HCT116 (cell line): Measurements from ENCODE around the gene ARVCF. TPM values are rescaled to one million over a fixed set of nuclear protein-coding genes. Genes with fewer than 3 reads are reported as not detected.

ENCODE experiments used
- ATAC-seq: fragments of 200-7000 bp; cut with Tn5 transposase; 2 replicates; pipeline ENCODE4 v1.9.1; 2020; ENCODE audit warnings: mild to moderate bottlenecking, moderate library complexity
- BruUV-seq: library from RNA; stranded (reverse); fragments of 400-500 nt; replicated peaks from 2 replicates; lab custom pipeline; 2021; lab: Mats Ljungman, UMichigan
- CTCF ChIA-PET: fragments of 300-600 bp; sonication (Branson Sonifier 250); formaldehyde crosslinking; loops from one replicate; lab custom pipeline; 2021; ENCODE audit warnings: antibody characterized with exemption; lab: Charles Lee
- POLR2A ChIA-PET: fragments of 300-600, 350-600 bp; sonication (Branson Sonifier 250); formaldehyde crosslinking; loops from one replicate; lab custom pipeline; 2021; ENCODE audit warnings: antibody characterized with exemption; lab: Charles Lee
- RAD21 ChIA-PET, 2 experiments: fragments of 300-600 bp; sonication (Branson Sonifier 250); formaldehyde crosslinking; loops; one replicate each; lab custom pipeline; 2023; ENCODE audit warnings: low total read pairs in 2 of 2; ENCODE audit not compliant: uncharacterized antibody in 2 of 2, unreplicated experiment in 2 of 2, low non-redundant PET in 1 of 2; lab: Charles Lee
- DNase-seq: peaks from one replicate; pipeline ENCODE4 v3.0.0-alpha.2; 2010; ENCODE audit warnings: low read depth, low spot score
- H2AFZ ChIP-seq: fragments of 200-600 bp; shearing (Covaris generic), sonication (generic); 2 replicates; pipeline ENCODE4 v1.6.1; 2017; ENCODE audit warnings: low read depth, mixed run types, mixed read lengths, antibody characterized with exemption, low read length; ENCODE audit not compliant: poor library complexity, severe bottlenecking
- H3K27ac ChIP-seq: 2 replicates; pipeline ENCODE4 v1.5.1; 2012; ENCODE audit warnings: low read depth, low read length
- H3K27me3 ChIP-seq: fragments of 200-600 bp; sonication (generic); 2 replicates; pipeline ENCODE4 v1.6.1; 2016; ENCODE audit warnings: mixed run types, low read length, mixed read lengths; ENCODE audit not compliant: insufficient read depth
- H3K36me3 ChIP-seq, 2 experiments: fragments of 200-500 bp in 1 of 2; fragments of 200-600 bp in 1 of 2; sonication (Bioruptor generic) in 1 of 2; sonication (generic) in 1 of 2; 2 replicates each; pipeline versions ENCODE4 v1.5.1 to v1.6.1; 2014 to 2016; ENCODE audit warnings: low read length in 2 of 2, inconsistent platforms in 1 of 2, mixed read lengths in 1 of 2, mixed run types in 1 of 2; ENCODE audit not compliant: insufficient read depth in 2 of 2, control insufficient read depth in 1 of 2
- H3K4me1 ChIP-seq, 2 experiments: fragments of 200-600 bp in 1 of 2; sonication (generic) in 1 of 2; 2 replicates each; pipeline versions ENCODE4 v1.5.1 to v1.6.1; 2012 to 2017; ENCODE audit warnings: low read length in 2 of 2, inconsistent platforms in 1 of 2, mild to moderate bottlenecking in 1 of 2, mixed read lengths in 1 of 2, mixed run types in 1 of 2, moderate library complexity in 1 of 2; ENCODE audit not compliant: insufficient read depth in 2 of 2, control insufficient read depth in 1 of 2
- H3K4me2 ChIP-seq: fragments of 200-600 bp; sonication (generic); 2 replicates; pipeline ENCODE4 v1.6.1; 2017; ENCODE audit warnings: mixed run types, low read length, mixed read lengths
- H3K4me3 ChIP-seq, 2 experiments: fragments of 200-600 bp in 1 of 2; sonication (generic) in 1 of 2; replicated peaks in 1 of 2; 2 replicates each; pipeline ENCODE4 v1.5.1; 2011 to 2016; ENCODE audit warnings: low read length in 2 of 2, control low read depth in 1 of 2, low read depth in 1 of 2, mild to moderate bottlenecking in 1 of 2, mixed read lengths in 1 of 2, mixed run types in 1 of 2
- H3K79me2 ChIP-seq: fragments of 200-600 bp; sonication (generic); 2 replicates; pipeline ENCODE4 v1.6.1; 2017; ENCODE audit warnings: mild to moderate bottlenecking, mixed run types, low read length, moderate library complexity, mixed read lengths; ENCODE audit not compliant: insufficient read depth
- H3K9ac ChIP-seq: fragments of 200-600 bp; sonication (generic); 2 replicates; pipeline ENCODE4 v1.6.1; 2016; ENCODE audit warnings: low read length, mixed read lengths
- H3K9me2 ChIP-seq: fragments of 200-600 bp; sonication (generic), shearing (Covaris generic); 2 replicates; pipeline ENCODE4 v1.6.1; 2017; ENCODE audit warnings: mixed run types, mild to moderate bottlenecking, moderate library complexity; ENCODE audit not compliant: insufficient read depth
- H3K9me3 ChIP-seq, 2 experiments: fragments of 200-500 bp in 1 of 2; fragments of 200-600 bp in 1 of 2; sonication (Bioruptor generic) in 1 of 2; sonication (generic) in 1 of 2; 2 replicates each; pipeline ENCODE4 v1.6.1; 2014 to 2017; ENCODE audit warnings: low read length in 2 of 2, mixed read lengths in 2 of 2, inconsistent platforms in 1 of 2, low read depth in 1 of 2, mild to moderate bottlenecking in 1 of 2, mixed run types in 1 of 2, moderate library complexity in 1 of 2; ENCODE audit not compliant: control insufficient read depth in 1 of 2, insufficient read depth in 1 of 2
- H4K20me1 ChIP-seq: fragments of 200-600 bp; sonication (generic), shearing (Covaris generic); 2 replicates; pipeline ENCODE4 v1.6.1; 2017; ENCODE audit warnings: mixed run types, mild to moderate bottlenecking, moderate library complexity; ENCODE audit not compliant: insufficient read depth
- CBX3 ChIP-seq: IDR thresholded peaks from 2 replicates; pipeline ENCODE4 v1.6.1; 2012; ENCODE audit warnings: low read depth
- EGR1 ChIP-seq: IDR thresholded peaks from 2 replicates; pipeline ENCODE4 v1.6.1; 2012; ENCODE audit warnings: low read depth
- ELF1 ChIP-seq: IDR thresholded peaks from 2 replicates; pipeline ENCODE4 v1.6.1; 2012; ENCODE audit warnings: low read depth, borderline replicate concordance
- EZH2 ChIP-seq: fragments of 200-600 bp; sonication (generic); IDR thresholded peaks from 2 replicates; pipeline ENCODE4 v1.6.1; 2017; ENCODE audit warnings: antibody characterized with exemption, mixed run types
- EZH2phosphoT487 ChIP-seq: fragments of 200-600 bp; IDR thresholded peaks from 2 replicates; pipeline ENCODE4 v1.6.1; 2018; ENCODE audit warnings: antibody characterized with exemption, borderline replicate concordance
- FOSL1 ChIP-seq: IDR thresholded peaks from 2 replicates; pipeline ENCODE4 v1.6.1; 2012; ENCODE audit warnings: low read depth
- POLR2A ChIP-seq: IDR thresholded peaks from 2 replicates; pipeline ENCODE4 v1.7.0; 2011; ENCODE audit warnings: borderline replicate concordance; ENCODE audit not compliant: insufficient read depth, insufficient read length; ENCODE audit errors: extremely low read depth
- POLR2AphosphoS5 ChIP-seq: IDR thresholded peaks from 2 replicates; pipeline ENCODE4 v1.6.1; 2011; ENCODE audit warnings: mild to moderate bottlenecking, low read depth, low read length, moderate library complexity
- REST ChIP-seq: IDR thresholded peaks from 2 replicates; pipeline ENCODE4 v1.6.1; 2012; ENCODE audit warnings: low read depth
- SIN3A ChIP-seq: IDR thresholded peaks from 2 replicates; pipeline ENCODE4 v1.6.1; 2012; ENCODE audit warnings: low read depth
- SP1 ChIP-seq: IDR thresholded peaks from 2 replicates; pipeline ENCODE4 v1.6.1; 2012; ENCODE audit warnings: low read depth
- SRF ChIP-seq: IDR thresholded peaks from 2 replicates; pipeline ENCODE4 v1.6.1; 2012; ENCODE audit warnings: low read depth
- TCF7L2 ChIP-seq: IDR thresholded peaks from 2 replicates; pipeline ENCODE4 v1.7.0; 2011; ENCODE audit warnings: borderline replicate concordance, inconsistent platforms; ENCODE audit not compliant: insufficient read depth, insufficient read length; ENCODE audit errors: extremely low read depth
- YY1 ChIP-seq: IDR thresholded peaks from 2 replicates; pipeline ENCODE4 v1.6.1; 2011; ENCODE audit warnings: low read length, low read depth, moderate library complexity, mild to moderate bottlenecking; ENCODE audit not compliant: insufficient replicate concordance; ENCODE audit errors: extremely low read depth
- ZNF274 ChIP-seq: fragments of 200-500 bp; sonication (Bioruptor generic); IDR thresholded peaks from 2 replicates; pipeline ENCODE4 v1.6.1; 2014; ENCODE audit warnings: mild to moderate bottlenecking, low read depth, low read length, inconsistent platforms
- intact Hi-C: fragments of 100-400 bp; cut with micrococcal nuclease; formaldehyde crosslinking; loops from 2 replicates; pipeline ENCODE4 v1.10.0; 2022
- total RNA-seq: library from RNA; stranded (reverse); gene quantifications from one replicate; pipeline ENCODE4 v1.2.1, GENCODE V29; 2021; ENCODE audit not compliant: unreplicated experiment
- TF ChIP-seq, protein P1 (sequence below), 3 experiments: fragments of 200-600 bp in 1 of 3; sonication (generic) in 1 of 3; IDR thresholded peaks in 2 of 3; conservative IDR thresholded peaks in 1 of 3; 2 replicates each; pipeline ENCODE4 v1.5.1; 2012 to 2017; ENCODE audit warnings: low read depth in 2 of 3, low read length in 2 of 3, antibody characterized with exemption in 1 of 3, borderline replicate concordance in 1 of 3, control low read depth in 1 of 3, mild to moderate bottlenecking in 1 of 3, mixed read lengths in 1 of 3, mixed run types in 1 of 3, moderate library complexity in 1 of 3; ENCODE audit not compliant: insufficient read depth in 1 of 3
- TF ChIP-seq, protein P2 (sequence below): IDR thresholded peaks from 2 replicates; pipeline ENCODE4 v1.6.1; 2011; ENCODE audit warnings: mild to moderate bottlenecking, low read length, moderate library complexity; ENCODE audit not compliant: insufficient replicate concordance; ENCODE audit errors: extremely low read depth
- TF ChIP-seq, protein P3 (sequence below): IDR thresholded peaks from 2 replicates; pipeline ENCODE4 v1.6.1; 2012

Gene ARVCF
- total RNA-seq, 1 experiment from 2014 or later: 42.8 TPM

DNA sequence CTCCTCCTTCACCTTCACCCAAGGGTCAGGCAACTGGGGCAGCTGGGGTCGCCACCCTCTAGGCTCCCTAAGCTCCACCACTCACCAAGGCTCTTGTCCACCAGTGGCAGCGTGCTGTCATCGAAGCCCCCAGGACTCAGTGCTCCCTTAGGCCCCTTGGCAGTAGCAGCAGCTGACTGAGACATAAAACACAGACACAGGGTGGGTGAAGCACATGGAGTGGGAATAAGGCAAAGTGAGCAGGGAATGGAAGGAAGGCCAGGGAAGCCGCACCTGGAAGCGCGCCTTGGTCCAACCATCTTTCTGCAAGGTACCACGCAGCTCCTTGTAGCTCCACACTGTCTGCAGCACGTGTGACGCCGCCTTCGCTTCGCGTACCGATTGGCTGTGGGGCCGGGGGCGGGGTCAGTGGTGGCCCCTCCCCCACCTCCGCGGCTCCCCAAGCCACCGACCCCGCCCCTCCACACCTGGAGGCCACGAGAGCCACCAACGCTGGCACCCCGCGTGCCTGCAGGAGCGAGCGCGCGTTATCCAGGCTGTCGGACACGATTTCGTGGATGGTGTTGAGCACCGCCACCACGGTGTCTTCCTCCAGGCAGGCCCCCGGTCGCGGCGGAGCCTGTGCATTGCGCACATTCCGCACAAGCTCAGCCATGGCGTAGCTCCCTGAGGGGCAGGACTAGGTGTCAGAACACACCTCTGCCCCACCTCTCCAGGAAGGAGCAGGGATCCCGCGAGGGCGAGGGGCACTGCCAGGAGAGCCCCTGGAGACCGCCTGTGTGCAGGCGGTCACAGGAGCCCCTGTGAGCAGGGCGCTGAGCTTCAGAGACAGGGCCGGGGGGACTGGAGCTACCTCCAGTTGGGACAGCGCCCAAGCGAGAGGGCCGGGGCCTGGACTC, 43.7 kb downstream of the ARVCF start:
- no TSS peak for BruUV-seq
- Histone ChIP-seq H2AFZ (no peak overlapping the region), H3K9me2 (no peaks in the 10 kb centered on the region), H3K4me1 (peaks cover 14 to 28% of the 10 kb centered on the region in 2 experiments), H3K4me2 (no peak overlapping the region), H3K27ac (no peak overlapping the region), H3K9me3 (no peaks in the 10 kb centered on the region), H3K9ac (no peak overlapping the region), H3K27me3 (no peaks in the 10 kb centered on the region), H4K20me1 (no peaks in the 10 kb centered on the region), H3K36me3 (peaks cover 8 to 11% of the 10 kb centered on the region in 2 experiments; a peak in 2 of 4 replicates), H3K79me2 (no peaks in the 10 kb centered on the region), H3K4me3 (no peak overlapping the region)
- DNase-seq: no peak
- ChIA-PET CTCF (interaction anchor here (1.4 kb wide), 1 partner anchor 156 kb away, joined by 4 read pairs; no protein-coding TSS in a partner anchor), POLR2A (no interaction called here), RAD21 (no interaction called here)
- no peak for ATAC-seq
- intact Hi-C loops: loop anchor here (5.0 kb wide), 1 partner anchor 39 kb away; no protein-coding TSS in a partner anchor
- TF ChIP-seq SRF: no peak
- TF ChIP-seq, protein P1, sequence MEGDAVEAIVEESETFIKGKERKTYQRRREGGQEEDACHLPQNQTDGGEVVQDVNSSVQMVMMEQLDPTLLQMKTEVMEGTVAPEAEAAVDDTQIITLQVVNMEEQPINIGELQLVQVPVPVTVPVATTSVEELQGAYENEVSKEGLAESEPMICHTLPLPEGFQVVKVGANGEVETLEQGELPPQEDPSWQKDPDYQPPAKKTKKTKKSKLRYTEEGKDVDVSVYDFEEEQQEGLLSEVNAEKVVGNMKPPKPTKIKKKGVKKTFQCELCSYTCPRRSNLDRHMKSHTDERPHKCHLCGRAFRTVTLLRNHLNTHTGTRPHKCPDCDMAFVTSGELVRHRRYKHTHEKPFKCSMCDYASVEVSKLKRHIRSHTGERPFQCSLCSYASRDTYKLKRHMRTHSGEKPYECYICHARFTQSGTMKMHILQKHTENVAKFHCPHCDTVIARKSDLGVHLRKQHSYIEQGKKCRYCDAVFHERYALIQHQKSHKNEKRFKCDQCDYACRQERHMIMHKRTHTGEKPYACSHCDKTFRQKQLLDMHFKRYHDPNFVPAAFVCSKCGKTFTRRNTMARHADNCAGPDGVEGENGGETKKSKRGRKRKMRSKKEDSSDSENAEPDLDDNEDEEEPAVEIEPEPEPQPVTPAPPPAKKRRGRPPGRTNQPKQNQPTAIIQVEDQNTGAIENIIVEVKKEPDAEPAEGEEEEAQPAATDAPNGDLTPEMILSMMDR (IDR thresholded peaks at IDR 0.05 in 2 of 3, conservative IDR thresholded peaks at IDR 0.05 in 1 of 3; ENCODE audit: borderline replicate concordance in 1 of 3, insufficient read depth in 1 of 3, low read depth in 2 of 3, low read length in 2 of 3): no peak
- TF ChIP-seq POLR2AphosphoS5: no peak
- no peak for TF ChIP-seq EGR1
- no peak for TF ChIP-seq SP1
- TF ChIP-seq TCF7L2: no peak
- no peak for TF ChIP-seq ELF1
- TF ChIP-seq, protein P2, sequence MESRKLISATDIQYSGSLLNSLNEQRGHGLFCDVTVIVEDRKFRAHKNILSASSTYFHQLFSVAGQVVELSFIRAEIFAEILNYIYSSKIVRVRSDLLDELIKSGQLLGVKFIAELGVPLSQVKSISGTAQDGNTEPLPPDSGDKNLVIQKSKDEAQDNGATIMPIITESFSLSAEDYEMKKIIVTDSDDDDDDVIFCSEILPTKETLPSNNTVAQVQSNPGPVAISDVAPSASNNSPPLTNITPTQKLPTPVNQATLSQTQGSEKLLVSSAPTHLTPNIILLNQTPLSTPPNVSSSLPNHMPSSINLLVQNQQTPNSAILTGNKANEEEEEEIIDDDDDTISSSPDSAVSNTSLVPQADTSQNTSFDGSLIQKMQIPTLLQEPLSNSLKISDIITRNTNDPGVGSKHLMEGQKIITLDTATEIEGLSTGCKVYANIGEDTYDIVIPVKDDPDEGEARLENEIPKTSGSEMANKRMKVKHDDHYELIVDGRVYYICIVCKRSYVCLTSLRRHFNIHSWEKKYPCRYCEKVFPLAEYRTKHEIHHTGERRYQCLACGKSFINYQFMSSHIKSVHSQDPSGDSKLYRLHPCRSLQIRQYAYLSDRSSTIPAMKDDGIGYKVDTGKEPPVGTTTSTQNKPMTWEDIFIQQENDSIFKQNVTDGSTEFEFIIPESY: no peak
- TF ChIP-seq CBX3: no peak
- no peak for TF ChIP-seq ZNF274
- TF ChIP-seq SIN3A: no peak
- TF ChIP-seq YY1: no peak
- no peak for TF ChIP-seq REST
- TF ChIP-seq EZH2: no peak
- TF ChIP-seq EZH2phosphoT487: no peak
- no peak for TF ChIP-seq FOSL1
- no peak for TF ChIP-seq POLR2A
- TF ChIP-seq, protein P3, sequence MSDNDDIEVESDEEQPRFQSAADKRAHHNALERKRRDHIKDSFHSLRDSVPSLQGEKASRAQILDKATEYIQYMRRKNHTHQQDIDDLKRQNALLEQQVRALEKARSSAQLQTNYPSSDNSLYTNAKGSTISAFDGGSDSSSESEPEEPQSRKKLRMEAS: no peak
